ENCODE measurements around the gene CCL2.

DNA sequence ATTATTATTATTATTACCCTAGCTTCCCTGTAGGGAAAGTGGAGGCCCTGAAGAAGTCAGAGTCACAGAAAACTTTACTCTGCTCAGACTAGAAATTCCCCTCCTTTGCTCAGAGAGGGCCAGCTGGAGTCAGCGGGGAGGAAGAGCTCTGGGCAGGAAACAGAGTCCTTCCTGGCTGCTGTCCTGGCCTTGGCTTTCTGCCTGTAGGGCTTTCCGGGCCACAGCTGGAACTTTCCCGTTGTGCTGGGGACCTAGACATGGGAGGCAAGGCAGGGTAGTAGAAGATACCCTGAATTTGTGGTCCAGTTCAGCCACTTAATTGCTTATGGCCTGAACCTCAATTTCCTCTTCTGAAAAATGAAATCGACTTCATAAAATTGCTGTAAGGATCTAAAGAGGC is 14.0 kb upstream of the CCL2 start:
- TF ChIP-seq, protein P1, sequence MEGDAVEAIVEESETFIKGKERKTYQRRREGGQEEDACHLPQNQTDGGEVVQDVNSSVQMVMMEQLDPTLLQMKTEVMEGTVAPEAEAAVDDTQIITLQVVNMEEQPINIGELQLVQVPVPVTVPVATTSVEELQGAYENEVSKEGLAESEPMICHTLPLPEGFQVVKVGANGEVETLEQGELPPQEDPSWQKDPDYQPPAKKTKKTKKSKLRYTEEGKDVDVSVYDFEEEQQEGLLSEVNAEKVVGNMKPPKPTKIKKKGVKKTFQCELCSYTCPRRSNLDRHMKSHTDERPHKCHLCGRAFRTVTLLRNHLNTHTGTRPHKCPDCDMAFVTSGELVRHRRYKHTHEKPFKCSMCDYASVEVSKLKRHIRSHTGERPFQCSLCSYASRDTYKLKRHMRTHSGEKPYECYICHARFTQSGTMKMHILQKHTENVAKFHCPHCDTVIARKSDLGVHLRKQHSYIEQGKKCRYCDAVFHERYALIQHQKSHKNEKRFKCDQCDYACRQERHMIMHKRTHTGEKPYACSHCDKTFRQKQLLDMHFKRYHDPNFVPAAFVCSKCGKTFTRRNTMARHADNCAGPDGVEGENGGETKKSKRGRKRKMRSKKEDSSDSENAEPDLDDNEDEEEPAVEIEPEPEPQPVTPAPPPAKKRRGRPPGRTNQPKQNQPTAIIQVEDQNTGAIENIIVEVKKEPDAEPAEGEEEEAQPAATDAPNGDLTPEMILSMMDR (conservative IDR thresholded peaks at IDR 0.05; ENCODE audit: low read length) = no peak
- no peak for TF ChIP-seq EZH2phosphoT487 (IDR thresholded peaks at IDR 0.05; ENCODE audit: borderline replicate concordance)
